SK-N-SH (cell line): ENCODE data around the gene ANO2. TPM values are rescaled to one million over a fixed set of nuclear protein-coding genes. Genes with fewer than 3 reads are reported as not detected.

Source experiments
- CTCF ChIA-PET: fragments of 300-600, 350-600 bp; formaldehyde crosslinking; extraction: SDS; loops from one replicate; lab custom pipeline; 2021; lab: Yijun Ruan, JAX
- POLR2A ChIA-PET: fragments of 350-600 bp; sonication (Branson Sonifier 250); formaldehyde crosslinking; extraction: SDS; loops from one replicate; lab custom pipeline; 2020; ENCODE audit warnings: antibody characterized with exemption, inconsistent platforms; lab: Yijun Ruan, JAX
- DNase-seq: peaks from one replicate; pipeline ENCODE4 v3.0.0; 2012
- H2AFZ ChIP-seq: fragments of 200-600 bp; sonication (generic); 2 replicates; pipeline ENCODE4 v1.8.1; 2016; ENCODE audit warnings: antibody characterized with exemption, mild to moderate bottlenecking, low read depth
- H3F3A ChIP-seq: fragments of 200-600 bp; sonication (generic); replicated peaks from 2 replicates; pipeline ENCODE3; 2016; ENCODE audit warnings: antibody characterized with exemption, mild to moderate bottlenecking; ENCODE audit not compliant: insufficient read depth
- H3K27ac ChIP-seq, 2 experiments: fragments of 200-500 bp in 1 of 2; fragments of 200-600 bp in 1 of 2; sonication (Bioruptor generic) in 1 of 2; sonication (generic), shearing (Covaris generic) in 1 of 2; 2 replicates each; pipeline versions ENCODE4 v1.5.1 to v1.6.1; 2014 to 2016; ENCODE audit warnings: low read depth in 2 of 2, inconsistent platforms in 1 of 2, low read length in 1 of 2, mild to moderate bottlenecking in 1 of 2, mixed read lengths in 1 of 2
- H3K27me3 ChIP-seq: fragments of 200-600 bp; sonication (generic), shearing (Covaris generic); 2 replicates; pipeline ENCODE4 v1.6.1; 2016; ENCODE audit warnings: mixed run types; ENCODE audit not compliant: insufficient read depth
- H3K36me3 ChIP-seq, 2 experiments: fragments of 200-500 bp in 1 of 2; fragments of 200-600 bp in 1 of 2; sonication (Bioruptor generic) in 1 of 2; sonication (generic) in 1 of 2; replicated peaks in 1 of 2; 2 replicates each; pipeline versions ENCODE3 to v1.5.1; 2014 to 2016; ENCODE audit warnings: low read length in 1 of 2, mild to moderate bottlenecking in 1 of 2; ENCODE audit not compliant: insufficient read depth in 2 of 2, control insufficient read depth in 1 of 2
- H3K4me1 ChIP-seq, 2 experiments: fragments of 200-500 bp in 1 of 2; fragments of 200-600 bp in 1 of 2; sonication (Bioruptor generic) in 1 of 2; sonication (generic), shearing (Covaris generic) in 1 of 2; 2 replicates each; pipeline versions ENCODE4 v1.5.1 to v1.6.1; 2014 to 2016; ENCODE audit warnings: low read depth in 1 of 2, low read length in 1 of 2, mixed run types in 1 of 2; ENCODE audit not compliant: insufficient read depth in 2 of 2, control insufficient read depth in 1 of 2
- H3K4me2 ChIP-seq: fragments of 200-600 bp; sonication (generic), shearing (Covaris generic); 2 replicates; pipeline ENCODE4 v1.6.1; 2017; ENCODE audit warnings: mixed run types
- H3K4me3 ChIP-seq, 2 experiments: fragments of 200-500 bp in 1 of 2; fragments of 200-600 bp in 1 of 2; sonication (Bioruptor generic) in 1 of 2; sonication (generic), shearing (Covaris generic) in 1 of 2; 2 replicates each; pipeline versions ENCODE4 v1.5.1 to v1.8.1; 2014 to 2016; ENCODE audit warnings: low read depth in 2 of 2, inconsistent platforms in 1 of 2, low read length in 1 of 2, mild to moderate bottlenecking in 1 of 2, mixed read lengths in 1 of 2, moderate library complexity in 1 of 2
- H3K79me2 ChIP-seq: fragments of 200-600 bp; sonication (generic); 2 replicates; pipeline ENCODE4 v1.8.1; 2017; ENCODE audit warnings: mild to moderate bottlenecking; ENCODE audit not compliant: insufficient read depth
- H3K9ac ChIP-seq: fragments of 200-600 bp; sonication (generic); 2 replicates; pipeline ENCODE4 v1.6.1; 2017; ENCODE audit warnings: mixed run types
- H3K9me2 ChIP-seq: fragments of 200-600 bp; sonication (generic); 2 replicates; pipeline ENCODE4 v1.6.1; 2017; ENCODE audit warnings: mixed run types
- H3K9me3 ChIP-seq: fragments of 200-600 bp; sonication (generic); 2 replicates; pipeline ENCODE4 v1.6.1; 2017; ENCODE audit warnings: mixed run types, mild to moderate bottlenecking, moderate library complexity
- H4K20me1 ChIP-seq: fragments of 200-600 bp; sonication (generic); 2 replicates; pipeline ENCODE4 v1.6.1; 2017; ENCODE audit warnings: mild to moderate bottlenecking, mixed run types; ENCODE audit not compliant: insufficient read depth
- CHD2 ChIP-seq: fragments of 150-350 bp; IDR thresholded peaks from 2 replicates; pipeline ENCODE4 v1.6.1; 2018; ENCODE audit warnings: low read length; ENCODE audit not compliant: partially characterized antibody
- CTCF ChIP-seq: fragments of 200-600 bp; sonication (generic); IDR thresholded peaks from 2 replicates; pipeline ENCODE4 v1.6.1; 2017; ENCODE audit warnings: antibody characterized with exemption, mild to moderate bottlenecking, moderate library complexity
- EP300 ChIP-seq, 2 experiments: IDR thresholded peaks; 2 replicates each; pipeline versions ENCODE4 v1.4.0 to v1.6.1; 2012; ENCODE audit warnings: borderline replicate concordance in 1 of 2, low read depth in 1 of 2, low read length in 1 of 2
- FOSL2 ChIP-seq: IDR thresholded peaks from 2 replicates; pipeline ENCODE4 v1.4.0; 2012; ENCODE audit warnings: low read depth, mild to moderate bottlenecking, moderate library complexity, borderline replicate concordance
- FOXJ3 ChIP-seq: sonication (generic); formaldehyde crosslinking; IDR thresholded peaks from 2 replicates; pipeline ENCODE4 v1.5.1; 2020; ENCODE audit warnings: mild to moderate bottlenecking, missing genetic modification reagents
- FOXM1 ChIP-seq: IDR thresholded peaks from 2 replicates; pipeline ENCODE4 v1.4.0; 2012; ENCODE audit warnings: low read depth, mild to moderate bottlenecking
- GABPA ChIP-seq: IDR thresholded peaks from 2 replicates; pipeline ENCODE4 v1.4.0; 2012; ENCODE audit warnings: low read depth, mild to moderate bottlenecking
- JUND ChIP-seq: IDR thresholded peaks from 2 replicates; pipeline ENCODE4 v1.4.0; 2012
- MAX ChIP-seq: IDR thresholded peaks from 2 replicates; pipeline ENCODE4 v1.4.0; 2012; ENCODE audit warnings: low read depth
- MEF2A ChIP-seq: IDR thresholded peaks from 2 replicates; pipeline ENCODE4 v1.4.0; 2012; ENCODE audit warnings: low read depth, borderline replicate concordance
- NRF1 ChIP-seq: IDR thresholded peaks from 2 replicates; pipeline ENCODE4 v1.6.1; 2012; ENCODE audit warnings: low read depth, mild to moderate bottlenecking, low read length
- RAD21 ChIP-seq: IDR thresholded peaks from 2 replicates; pipeline ENCODE4 v1.6.1; 2012; ENCODE audit warnings: mild to moderate bottlenecking, low read length
- RCOR1 ChIP-seq: fragments of 150-350 bp; IDR thresholded peaks from 2 replicates; pipeline ENCODE4 v1.6.1; 2017; ENCODE audit warnings: antibody characterized with exemption, low read length
- REST ChIP-seq: IDR thresholded peaks from 2 replicates; pipeline ENCODE4 v1.6.1; 2012; ENCODE audit warnings: mild to moderate bottlenecking, low read depth, low read length, moderate library complexity
- TCF12 ChIP-seq: IDR thresholded peaks from 2 replicates; pipeline ENCODE4 v1.4.0; 2012
- USF1 ChIP-seq: IDR thresholded peaks from 2 replicates; pipeline ENCODE4 v1.4.0; 2012; ENCODE audit warnings: low read depth, borderline replicate concordance
- WGBS: methylation state at CpG from one replicate; pipeline ENCODE4 v1.1.6; 2017; ENCODE audit warnings: low lambda C conversion rate; 5-methylcytosine and 5-hydroxymethylcytosine counted together
- polyA plus RNA-seq, 3 experiments: library from polyadenylated mRNA; depleted of rRNA; stranded (reverse); fragments of >200 nt; gene quantifications; 2 replicates each; pipeline ENCODE4 v1.2.3, GENCODE V29; 2012

Gene ANO2
- polyA plus RNA-seq, 1 of the 3 experiments (the other 2 are of a cell fraction), result not detected

GRCh38 chr12:5521456-5522325 is 423.4 kb downstream of the ANO2 start:
- DNase-seq, result no peak
- 20% methylated on average over 15 of the region's 20 CpGs for WGBS
- Histone ChIP-seq H3K9me3 (no peaks in the 10 kb centered on the region), H3K9me2 (no peaks in the 10 kb centered on the region), H3F3A (no peaks in the 10 kb centered on the region), H2AFZ (no peak overlapping the region), H3K9ac (no peak overlapping the region), H3K36me3 (no peaks in the 10 kb centered on the region), H3K4me2 (no peak overlapping the region), H4K20me1 (no peaks in the 10 kb centered on the region), H3K27ac (no peak overlapping the region), H3K79me2 (no peaks in the 10 kb centered on the region), H3K27me3 (peaks cover 70% of the 10 kb centered on the region; the same call in 1 of the 2 replicates), H3K4me3 (no peak overlapping the region), H3K4me1 (no peaks in the 10 kb centered on the region)
- ChIA-PET CTCF (no interaction called here), POLR2A (no interaction called here)
- TF ChIP-seq FOXM1 (no peak), FOXJ3 (CRISPR knock-in tag) (no peak), GABPA (no peak), RAD21 (no peak), NRF1 (no peak), CHD2 (no peak), USF1 (no peak), TCF12 (no peak), MEF2A (no peak), JUND (no peak), REST (no peak), CTCF (no peak), MAX (no peak), RCOR1 (no peak), EP300 (IDR thresholded peaks at IDR 0.05; ENCODE audit: borderline replicate concordance in 1 of 2, low read depth in 1 of 2, low read length in 1 of 2) (no peak), FOSL2 (no peak)
